Measurements from ENCODE around the gene ANKRD34A.

GRCh38 chr1:145959333-145959732, 5.0 kb downstream of the ANKRD34A start:
- TF ChIP-seq CTCF (IDR thresholded peaks at IDR 0.05), result no peak
- no peak for TF ChIP-seq POLR2AphosphoS5 (IDR thresholded peaks at IDR 0.05)
- no peak for TF ChIP-seq POLR2A (IDR thresholded peaks at IDR 0.05)
